PC-3 (cell line): Measurements from ENCODE around the gene MAT1A.

Source experiments
- EZH2 ChIP-seq: fragments of 300-600 bp; sonication (generic); IDR thresholded peaks from one replicate; pipeline ENCODE4 v1.6.1; 2017; ENCODE audit warnings: antibody characterized with exemption, mild to moderate bottlenecking, low read length; ENCODE audit not compliant: unreplicated experiment
- EZH2phosphoT487 ChIP-seq: fragments of 300-600 bp; sonication (generic); IDR thresholded peaks from 2 replicates; pipeline ENCODE4 v1.6.1; 2018; ENCODE audit warnings: mild to moderate bottlenecking, antibody characterized with exemption, low read length, borderline replicate concordance
- TF ChIP-seq, protein P1 (sequence below): fragments of 300-600 bp; sonication (generic); conservative IDR thresholded peaks from 2 replicates; pipeline ENCODE4 v1.5.1; 2017; ENCODE audit warnings: antibody characterized with exemption, low read depth, mild to moderate bottlenecking, low read length

DNA sequence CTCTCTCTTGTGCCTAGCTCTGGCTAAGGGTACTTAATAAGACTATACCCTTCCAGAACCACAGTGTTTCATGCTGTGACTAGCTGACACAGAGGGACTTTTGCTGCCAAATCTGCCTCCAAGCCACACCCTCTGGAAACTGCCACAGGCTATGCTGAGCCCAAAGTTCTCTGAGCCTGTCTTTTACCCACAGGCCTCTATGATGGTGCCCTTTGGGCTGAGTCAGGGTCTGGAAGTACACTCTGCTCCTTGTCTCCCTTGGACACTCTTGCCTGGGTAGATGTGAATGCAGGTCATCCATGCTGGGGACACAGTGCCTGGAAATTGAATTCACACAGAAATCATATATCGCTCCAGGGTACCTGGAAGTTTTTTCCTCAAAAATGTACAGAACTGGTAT lies 44.5 kb upstream of the MAT1A start:
- TF ChIP-seq, protein P1, sequence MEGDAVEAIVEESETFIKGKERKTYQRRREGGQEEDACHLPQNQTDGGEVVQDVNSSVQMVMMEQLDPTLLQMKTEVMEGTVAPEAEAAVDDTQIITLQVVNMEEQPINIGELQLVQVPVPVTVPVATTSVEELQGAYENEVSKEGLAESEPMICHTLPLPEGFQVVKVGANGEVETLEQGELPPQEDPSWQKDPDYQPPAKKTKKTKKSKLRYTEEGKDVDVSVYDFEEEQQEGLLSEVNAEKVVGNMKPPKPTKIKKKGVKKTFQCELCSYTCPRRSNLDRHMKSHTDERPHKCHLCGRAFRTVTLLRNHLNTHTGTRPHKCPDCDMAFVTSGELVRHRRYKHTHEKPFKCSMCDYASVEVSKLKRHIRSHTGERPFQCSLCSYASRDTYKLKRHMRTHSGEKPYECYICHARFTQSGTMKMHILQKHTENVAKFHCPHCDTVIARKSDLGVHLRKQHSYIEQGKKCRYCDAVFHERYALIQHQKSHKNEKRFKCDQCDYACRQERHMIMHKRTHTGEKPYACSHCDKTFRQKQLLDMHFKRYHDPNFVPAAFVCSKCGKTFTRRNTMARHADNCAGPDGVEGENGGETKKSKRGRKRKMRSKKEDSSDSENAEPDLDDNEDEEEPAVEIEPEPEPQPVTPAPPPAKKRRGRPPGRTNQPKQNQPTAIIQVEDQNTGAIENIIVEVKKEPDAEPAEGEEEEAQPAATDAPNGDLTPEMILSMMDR: no peak
- no peak for TF ChIP-seq EZH2phosphoT487
- TF ChIP-seq EZH2: no peak
